OCI-LY3 (cell line): ENCODE data around the gene NPPA.

Experiments used
- H2AFZ ChIP-seq: fragments of 200-600, 300-600 bp; shearing (Covaris generic); 2 replicates; pipeline ENCODE4 v1.6.0; 2014; ENCODE audit warnings: antibody characterized with exemption, low read depth, low read length
- H3K27ac ChIP-seq: fragments of 200-600, 300-600 bp; sonication (generic); 2 replicates; pipeline ENCODE4 v1.5.1; 2014; ENCODE audit warnings: mild to moderate bottlenecking, low read length, moderate library complexity, mixed read lengths
- H3K27me3 ChIP-seq: fragments of 200-600, 300-600 bp; sonication (generic); 2 replicates; pipeline ENCODE4 v1.6.1; 2014; ENCODE audit warnings: low read depth, low read length, mixed read lengths
- H3K36me3 ChIP-seq: fragments of 200-600, 300-600 bp; sonication (generic); replicated peaks from 2 replicates; pipeline ENCODE3; 2014; ENCODE audit warnings: low read depth, low read length, mixed read lengths
- H3K4me1 ChIP-seq: fragments of 300-600, 200-600 bp; sonication (generic); 2 replicates; pipeline ENCODE4 v1.6.1; 2014; ENCODE audit warnings: low read length, mixed read lengths
- H3K4me2 ChIP-seq: fragments of 200-600, 300-600 bp; sonication (generic); 2 replicates; pipeline ENCODE4 v1.6.1; 2014; ENCODE audit warnings: low read length, mixed read lengths
- H3K4me3 ChIP-seq: fragments of 300-600, 200-600 bp; sonication (generic); 2 replicates; pipeline ENCODE4 v1.5.1; 2014; ENCODE audit warnings: antibody characterized with exemption, mild to moderate bottlenecking, low read length, moderate library complexity
- H3K79me2 ChIP-seq: fragments of 300-600, 200-600 bp; shearing (Covaris generic); 2 replicates; pipeline ENCODE4 v1.6.1; 2014; ENCODE audit warnings: mild to moderate bottlenecking, low read length, mixed read lengths
- H3K9ac ChIP-seq: fragments of 300-600, 200-600 bp; shearing (Covaris generic); 2 replicates; pipeline ENCODE4 v1.6.0; 2014; ENCODE audit warnings: mild to moderate bottlenecking, low read length, moderate library complexity
- H3K9me3 ChIP-seq: fragments of 200-600, 300-600 bp; shearing (Covaris generic); 2 replicates; pipeline ENCODE4 v1.6.1; 2014; ENCODE audit warnings: low read length, mixed read lengths; ENCODE audit not compliant: insufficient read depth
- H4K20me1 ChIP-seq: fragments of 200-600, 300-600 bp; sonication (generic); 2 replicates; pipeline ENCODE4 v1.6.1; 2016; ENCODE audit warnings: low read length, mixed read lengths; ENCODE audit not compliant: insufficient read depth
- EZH2phosphoT487 ChIP-seq: fragments of 200-600 bp; shearing (Covaris generic); IDR thresholded peaks from 2 replicates; pipeline ENCODE4 v1.6.1; 2018; ENCODE audit warnings: antibody characterized with exemption, mixed run types, low read depth
- TF ChIP-seq, protein P1 (sequence below): fragments of 200-600, 300-600 bp; sonication (generic); IDR thresholded peaks from 2 replicates; pipeline ENCODE4 v1.5.1; 2014; ENCODE audit warnings: antibody characterized with exemption, low read length, low read depth

The NPPA gene

DNA sequence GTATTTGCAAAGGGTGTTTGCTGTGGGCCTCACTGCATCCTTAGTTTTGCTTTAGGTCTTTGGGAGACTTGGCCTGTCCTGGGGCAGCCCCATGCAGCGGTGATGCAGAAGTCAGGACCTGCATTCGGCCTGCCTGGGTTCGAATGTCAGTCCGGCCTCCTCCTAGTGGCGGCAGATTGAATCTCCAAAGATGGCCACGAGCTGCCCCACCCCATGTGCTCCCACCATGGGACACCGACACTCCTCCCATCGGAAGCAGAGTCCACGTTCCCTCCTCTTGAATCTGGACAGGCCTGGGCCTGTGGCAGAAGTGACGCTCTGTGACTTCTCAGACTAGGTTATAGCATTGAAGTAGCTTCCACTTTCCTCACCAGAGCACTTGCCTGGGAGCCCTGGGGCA is 27.5 kb upstream of the NPPA start:
- Histone ChIP-seq H3K4me3 (no peak overlapping the region), H3K36me3 (no peaks in the 10 kb centered on the region)
- TF ChIP-seq, protein P1, sequence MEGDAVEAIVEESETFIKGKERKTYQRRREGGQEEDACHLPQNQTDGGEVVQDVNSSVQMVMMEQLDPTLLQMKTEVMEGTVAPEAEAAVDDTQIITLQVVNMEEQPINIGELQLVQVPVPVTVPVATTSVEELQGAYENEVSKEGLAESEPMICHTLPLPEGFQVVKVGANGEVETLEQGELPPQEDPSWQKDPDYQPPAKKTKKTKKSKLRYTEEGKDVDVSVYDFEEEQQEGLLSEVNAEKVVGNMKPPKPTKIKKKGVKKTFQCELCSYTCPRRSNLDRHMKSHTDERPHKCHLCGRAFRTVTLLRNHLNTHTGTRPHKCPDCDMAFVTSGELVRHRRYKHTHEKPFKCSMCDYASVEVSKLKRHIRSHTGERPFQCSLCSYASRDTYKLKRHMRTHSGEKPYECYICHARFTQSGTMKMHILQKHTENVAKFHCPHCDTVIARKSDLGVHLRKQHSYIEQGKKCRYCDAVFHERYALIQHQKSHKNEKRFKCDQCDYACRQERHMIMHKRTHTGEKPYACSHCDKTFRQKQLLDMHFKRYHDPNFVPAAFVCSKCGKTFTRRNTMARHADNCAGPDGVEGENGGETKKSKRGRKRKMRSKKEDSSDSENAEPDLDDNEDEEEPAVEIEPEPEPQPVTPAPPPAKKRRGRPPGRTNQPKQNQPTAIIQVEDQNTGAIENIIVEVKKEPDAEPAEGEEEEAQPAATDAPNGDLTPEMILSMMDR: no peak

DNA sequence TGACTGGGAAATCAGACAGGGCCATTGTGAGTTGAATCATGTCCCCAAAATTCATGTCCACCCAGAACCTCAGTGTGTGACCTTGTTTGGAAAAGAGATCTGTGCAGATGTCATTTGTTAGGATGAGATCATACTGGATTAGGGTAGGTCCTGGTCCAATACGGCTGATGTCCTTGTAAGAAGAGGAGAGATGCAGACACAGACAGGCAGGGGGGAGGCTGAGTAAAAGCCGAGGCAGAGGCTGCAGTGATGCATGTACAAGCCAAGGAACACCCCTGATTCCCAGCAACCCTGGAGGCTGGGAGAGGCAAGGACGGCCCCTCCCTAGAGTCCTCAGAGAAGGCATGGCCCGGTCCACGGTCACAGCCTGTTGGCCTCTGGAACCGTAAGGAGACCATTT is 27.0 kb upstream of the NPPA start:
- no peak overlapping the region for H3K27ac ChIP-seq
- no peak for TF ChIP-seq EZH2phosphoT487
- TF ChIP-seq, protein P1: no peak
- H3K79me2 ChIP-seq: no peaks in the 10 kb centered on the region
- no peak overlapping the region for H2AFZ ChIP-seq
- no peak overlapping the region for H3K4me2 ChIP-seq
- no peaks in the 10 kb centered on the region for H3K9me3 ChIP-seq
- H3K4me1 ChIP-seq: no peaks in the 10 kb centered on the region
- H3K36me3 ChIP-seq: no peaks in the 10 kb centered on the region
- H4K20me1 ChIP-seq: no peaks in the 10 kb centered on the region
- H3K27me3 ChIP-seq: 0 out of 2 replicates have a peak, but pooled peaks cover 6% of the 10 kb centered on the region
- no peak overlapping the region for H3K9ac ChIP-seq
- H3K4me3 ChIP-seq: no peak overlapping the region

More for the DNA sequence above, 27.5 kb upstream of the NPPA start:
- H3K4me2 ChIP-seq: no peak overlapping the region
- H2AFZ ChIP-seq: no peak overlapping the region
- H3K27me3 ChIP-seq: 0 out of 2 replicates have a peak, but pooled peaks cover 6% of the 10 kb centered on the region
- no peak overlapping the region for H3K27ac ChIP-seq
- H3K79me2 ChIP-seq: no peaks in the 10 kb centered on the region
- H3K9me3 ChIP-seq: no peaks in the 10 kb centered on the region
- no peak overlapping the region for H3K9ac ChIP-seq
- no peaks in the 10 kb centered on the region for H3K4me1 ChIP-seq
- no peaks in the 10 kb centered on the region for H4K20me1 ChIP-seq

DNA sequence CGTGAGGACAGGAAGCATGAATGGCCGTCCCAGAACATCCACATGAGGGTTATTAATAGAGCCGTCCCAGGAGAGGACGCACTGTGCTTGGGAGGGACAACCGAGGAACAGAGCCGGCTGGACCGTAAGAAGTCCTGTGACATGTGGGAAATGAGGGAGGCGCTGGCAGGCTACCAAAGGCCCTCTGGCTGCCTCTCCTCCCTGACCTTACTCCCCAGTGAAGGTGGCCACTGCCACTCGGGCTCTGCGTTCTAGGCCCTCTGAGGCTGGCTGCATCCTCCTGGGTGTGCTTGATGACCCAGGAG is 26.6 kb upstream of the NPPA start:
- TF ChIP-seq, protein P1: no peak
- no peak for TF ChIP-seq EZH2phosphoT487
- H3K4me3 ChIP-seq: no peak overlapping the region
- H3K27ac ChIP-seq: no peak overlapping the region
- H3K27me3 ChIP-seq: 0 out of 2 replicates have a peak, but pooled peaks cover 6% of the 10 kb centered on the region
- no peaks in the 10 kb centered on the region for H3K36me3 ChIP-seq
- no peaks in the 10 kb centered on the region for H3K79me2 ChIP-seq
- no peak overlapping the region for H2AFZ ChIP-seq
- H3K4me1 ChIP-seq: no peaks in the 10 kb centered on the region
- no peak overlapping the region for H3K9ac ChIP-seq
- no peaks in the 10 kb centered on the region for H4K20me1 ChIP-seq
- no peak overlapping the region for H3K4me2 ChIP-seq
- H3K9me3 ChIP-seq: no peaks in the 10 kb centered on the region

DNA sequence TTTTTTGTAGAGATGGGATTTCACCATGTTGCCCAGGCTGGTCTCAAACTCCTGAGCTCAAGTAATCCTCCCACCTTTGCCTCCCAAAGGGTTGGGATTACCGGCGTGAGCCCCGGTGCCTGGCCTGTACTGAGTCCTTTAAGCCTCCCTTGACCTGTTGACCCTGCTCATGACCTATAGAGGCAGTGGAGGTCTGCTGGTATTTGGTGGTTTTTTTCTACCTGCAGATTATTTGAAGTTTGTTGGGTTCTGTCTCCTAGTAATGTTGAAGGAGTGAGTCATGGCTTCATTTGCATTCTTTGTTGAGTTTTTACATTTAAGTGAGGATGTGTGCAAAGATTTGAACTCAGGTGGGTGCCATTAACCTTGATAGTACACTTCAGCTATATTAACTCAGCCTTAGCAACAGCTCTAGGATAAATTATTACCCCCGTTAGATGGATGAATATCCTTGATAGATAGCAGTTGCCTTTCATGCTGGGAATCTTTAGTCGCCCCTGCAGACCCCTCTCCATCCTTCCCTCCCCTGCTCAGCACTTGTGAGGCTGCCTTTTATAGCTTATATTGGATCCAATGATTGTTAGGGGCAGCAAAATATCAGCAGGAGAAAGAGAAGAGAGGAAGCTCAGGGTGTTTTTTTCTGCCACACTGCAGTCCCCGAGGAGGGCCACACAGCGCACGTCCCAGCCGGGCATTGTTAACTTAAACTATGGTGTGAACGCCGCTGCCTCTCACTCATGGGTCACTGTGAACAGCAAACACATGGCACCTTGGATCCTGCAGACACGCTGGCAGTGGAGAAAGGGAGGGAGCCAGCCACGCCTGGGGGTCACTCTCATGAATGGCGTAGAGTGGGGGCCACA is 26.0 kb upstream of the NPPA start:
- no peaks in the 10 kb centered on the region for H3K79me2 ChIP-seq
- H3K9me3 ChIP-seq: no peaks in the 10 kb centered on the region
- H3K4me1 ChIP-seq: no peaks in the 10 kb centered on the region
- H3K9ac ChIP-seq: no peak overlapping the region
- 0 out of 2 replicates have a peak, but pooled peaks cover 6% of the 10 kb centered on the region for H3K27me3 ChIP-seq
- no peak overlapping the region for H2AFZ ChIP-seq
- H3K27ac ChIP-seq: no peak overlapping the region
- H4K20me1 ChIP-seq: no peaks in the 10 kb centered on the region
- no peak overlapping the region for H3K4me3 ChIP-seq
- TF ChIP-seq EZH2phosphoT487: no peak
- TF ChIP-seq, protein P1: no peak
- no peak overlapping the region for H3K4me2 ChIP-seq
- no peaks in the 10 kb centered on the region for H3K36me3 ChIP-seq
